HCT116 (cell line): ENCODE measurements around the gene CRISPLD2. TPM values are rescaled to one million over a fixed set of nuclear protein-coding genes. Genes with fewer than 3 reads are reported as not detected.

Experiments used
- ATAC-seq: fragments of 200-7000 bp; cut with Tn5 transposase; 2 replicates; pipeline ENCODE4 v1.9.1; 2020; ENCODE audit warnings: mild to moderate bottlenecking, moderate library complexity
- BruUV-seq: library from RNA; stranded (reverse); fragments of 400-500 nt; replicated peaks from 2 replicates; lab custom pipeline; 2021; lab: Mats Ljungman, UMichigan
- CTCF ChIA-PET: fragments of 300-600 bp; sonication (Branson Sonifier 250); formaldehyde crosslinking; loops from one replicate; lab custom pipeline; 2021; ENCODE audit warnings: antibody characterized with exemption; lab: Charles Lee
- POLR2A ChIA-PET: fragments of 300-600, 350-600 bp; sonication (Branson Sonifier 250); formaldehyde crosslinking; loops from one replicate; lab custom pipeline; 2021; ENCODE audit warnings: antibody characterized with exemption; lab: Charles Lee
- RAD21 ChIA-PET, 2 experiments: fragments of 300-600 bp; sonication (Branson Sonifier 250); formaldehyde crosslinking; loops; one replicate each; lab custom pipeline; 2023; ENCODE audit warnings: low total read pairs in 2 of 2; ENCODE audit not compliant: uncharacterized antibody in 2 of 2, unreplicated experiment in 2 of 2, low non-redundant PET in 1 of 2; lab: Charles Lee
- DNase-seq: peaks from one replicate; pipeline ENCODE4 v3.0.0-alpha.2; 2010; ENCODE audit warnings: low read depth, low spot score
- H2AFZ ChIP-seq: fragments of 200-600 bp; shearing (Covaris generic), sonication (generic); 2 replicates; pipeline ENCODE4 v1.6.1; 2017; ENCODE audit warnings: low read depth, mixed run types, mixed read lengths, antibody characterized with exemption, low read length; ENCODE audit not compliant: poor library complexity, severe bottlenecking
- H3K27ac ChIP-seq: 2 replicates; pipeline ENCODE4 v1.5.1; 2012; ENCODE audit warnings: low read depth, low read length
- H3K27me3 ChIP-seq: fragments of 200-600 bp; sonication (generic); 2 replicates; pipeline ENCODE4 v1.6.1; 2016; ENCODE audit warnings: mixed run types, low read length, mixed read lengths; ENCODE audit not compliant: insufficient read depth
- H3K36me3 ChIP-seq, 2 experiments: fragments of 200-500 bp in 1 of 2; fragments of 200-600 bp in 1 of 2; sonication (Bioruptor generic) in 1 of 2; sonication (generic) in 1 of 2; 2 replicates each; pipeline versions ENCODE4 v1.5.1 to v1.6.1; 2014 to 2016; ENCODE audit warnings: low read length in 2 of 2, inconsistent platforms in 1 of 2, mixed read lengths in 1 of 2, mixed run types in 1 of 2; ENCODE audit not compliant: insufficient read depth in 2 of 2, control insufficient read depth in 1 of 2
- H3K4me1 ChIP-seq, 2 experiments: fragments of 200-600 bp in 1 of 2; sonication (generic) in 1 of 2; 2 replicates each; pipeline versions ENCODE4 v1.5.1 to v1.6.1; 2012 to 2017; ENCODE audit warnings: low read length in 2 of 2, inconsistent platforms in 1 of 2, mild to moderate bottlenecking in 1 of 2, mixed read lengths in 1 of 2, mixed run types in 1 of 2, moderate library complexity in 1 of 2; ENCODE audit not compliant: insufficient read depth in 2 of 2, control insufficient read depth in 1 of 2
- H3K4me2 ChIP-seq: fragments of 200-600 bp; sonication (generic); 2 replicates; pipeline ENCODE4 v1.6.1; 2017; ENCODE audit warnings: mixed run types, low read length, mixed read lengths
- H3K4me3 ChIP-seq, 2 experiments: fragments of 200-600 bp in 1 of 2; sonication (generic) in 1 of 2; replicated peaks in 1 of 2; 2 replicates each; pipeline ENCODE4 v1.5.1; 2011 to 2016; ENCODE audit warnings: low read length in 2 of 2, control low read depth in 1 of 2, low read depth in 1 of 2, mild to moderate bottlenecking in 1 of 2, mixed read lengths in 1 of 2, mixed run types in 1 of 2
- H3K79me2 ChIP-seq: fragments of 200-600 bp; sonication (generic); 2 replicates; pipeline ENCODE4 v1.6.1; 2017; ENCODE audit warnings: mild to moderate bottlenecking, mixed run types, low read length, moderate library complexity, mixed read lengths; ENCODE audit not compliant: insufficient read depth
- H3K9ac ChIP-seq: fragments of 200-600 bp; sonication (generic); 2 replicates; pipeline ENCODE4 v1.6.1; 2016; ENCODE audit warnings: low read length, mixed read lengths
- H3K9me2 ChIP-seq: fragments of 200-600 bp; sonication (generic), shearing (Covaris generic); 2 replicates; pipeline ENCODE4 v1.6.1; 2017; ENCODE audit warnings: mixed run types, mild to moderate bottlenecking, moderate library complexity; ENCODE audit not compliant: insufficient read depth
- H3K9me3 ChIP-seq, 2 experiments: fragments of 200-500 bp in 1 of 2; fragments of 200-600 bp in 1 of 2; sonication (Bioruptor generic) in 1 of 2; sonication (generic) in 1 of 2; 2 replicates each; pipeline ENCODE4 v1.6.1; 2014 to 2017; ENCODE audit warnings: low read length in 2 of 2, mixed read lengths in 2 of 2, inconsistent platforms in 1 of 2, low read depth in 1 of 2, mild to moderate bottlenecking in 1 of 2, mixed run types in 1 of 2, moderate library complexity in 1 of 2; ENCODE audit not compliant: control insufficient read depth in 1 of 2, insufficient read depth in 1 of 2
- H4K20me1 ChIP-seq: fragments of 200-600 bp; sonication (generic), shearing (Covaris generic); 2 replicates; pipeline ENCODE4 v1.6.1; 2017; ENCODE audit warnings: mixed run types, mild to moderate bottlenecking, moderate library complexity; ENCODE audit not compliant: insufficient read depth
- EGR1 ChIP-seq: IDR thresholded peaks from 2 replicates; pipeline ENCODE4 v1.6.1; 2012; ENCODE audit warnings: low read depth
- ELF1 ChIP-seq: IDR thresholded peaks from 2 replicates; pipeline ENCODE4 v1.6.1; 2012; ENCODE audit warnings: low read depth, borderline replicate concordance
- EZH2phosphoT487 ChIP-seq: fragments of 200-600 bp; IDR thresholded peaks from 2 replicates; pipeline ENCODE4 v1.6.1; 2018; ENCODE audit warnings: antibody characterized with exemption, borderline replicate concordance
- FOSL1 ChIP-seq: IDR thresholded peaks from 2 replicates; pipeline ENCODE4 v1.6.1; 2012; ENCODE audit warnings: low read depth
- RAD21 ChIP-seq: IDR thresholded peaks from 2 replicates; pipeline ENCODE4 v1.6.1; 2012; ENCODE audit warnings: low read depth, mild to moderate bottlenecking
- SRF ChIP-seq: IDR thresholded peaks from 2 replicates; pipeline ENCODE4 v1.6.1; 2012; ENCODE audit warnings: low read depth
- TCF7L2 ChIP-seq: IDR thresholded peaks from 2 replicates; pipeline ENCODE4 v1.7.0; 2011; ENCODE audit warnings: borderline replicate concordance, inconsistent platforms; ENCODE audit not compliant: insufficient read depth, insufficient read length; ENCODE audit errors: extremely low read depth
- ZFX ChIP-seq: fragments of 450-650 bp; IDR thresholded peaks from 2 replicates; pipeline ENCODE4 v1.6.1; 2017
- ZNF274 ChIP-seq: fragments of 200-500 bp; sonication (Bioruptor generic); IDR thresholded peaks from 2 replicates; pipeline ENCODE4 v1.6.1; 2014; ENCODE audit warnings: mild to moderate bottlenecking, low read depth, low read length, inconsistent platforms
- intact Hi-C: fragments of 100-400 bp; cut with micrococcal nuclease; formaldehyde crosslinking; loops from 2 replicates; pipeline ENCODE4 v1.10.0; 2022
- total RNA-seq: library from RNA; stranded (reverse); gene quantifications from one replicate; pipeline ENCODE4 v1.2.1, GENCODE V29; 2021; ENCODE audit not compliant: unreplicated experiment
- TF ChIP-seq, protein P1 (sequence below): IDR thresholded peaks from 2 replicates; pipeline ENCODE4 v1.6.1; 2012; ENCODE audit warnings: low read depth
- TF ChIP-seq, protein P2 (sequence below): IDR thresholded peaks from 2 replicates; pipeline ENCODE4 v1.6.1; 2011; ENCODE audit warnings: mild to moderate bottlenecking, low read length, moderate library complexity; ENCODE audit not compliant: insufficient replicate concordance; ENCODE audit errors: extremely low read depth

Gene CRISPLD2
- total RNA-seq, 1 experiment from 2014 or later = 4.6 TPM

DNA sequence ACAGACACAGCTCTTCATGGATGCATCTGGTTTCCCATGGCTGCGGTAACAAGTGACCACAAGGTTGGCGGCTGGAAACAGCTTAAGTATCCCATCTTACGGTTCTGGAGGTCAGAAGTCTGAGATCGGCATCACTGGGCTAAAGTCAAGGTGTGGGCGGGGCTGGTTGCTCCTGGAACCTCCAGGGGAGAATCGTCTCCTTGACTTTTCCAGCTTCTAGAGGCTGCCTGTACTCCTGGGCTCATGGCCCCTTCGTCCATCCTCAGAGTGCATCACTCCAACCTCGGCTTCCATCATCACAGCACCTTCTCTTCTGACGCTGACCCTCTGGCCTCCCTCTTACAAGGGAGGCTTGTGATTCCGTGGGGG is 12.9 kb upstream of the CRISPLD2 start:
- Histone ChIP-seq H3K4me3 (peak overlapping the region in 1 of 2 experiments; percentile 30; a peak in 1 of 4 replicates), H3K4me2 (peak overlapping the region; percentile 64), H3K79me2 (no peaks in the 10 kb centered on the region), H3K4me1 (peaks cover 12 to 38% of the 10 kb centered on the region in 2 experiments), H2AFZ (peak overlapping the region; percentile 49), H3K36me3 (no peaks in the 10 kb centered on the region), H3K9ac (peak overlapping the region; percentile 19; the same call in 1 of the 2 replicates), H3K27ac (peak overlapping the region; percentile 48), H3K9me2 (no peaks in the 10 kb centered on the region)
- POLR2A ChIA-PET = interaction anchor here (1.1 kb wide), 1 partner anchor 10 kb away, joined by 3 read pairs; no protein-coding TSS in a partner anchor
- no peak for ATAC-seq
- RAD21 ChIA-PET = no interaction called here
- BruUV-seq = no TSS peak
- CTCF ChIA-PET = no interaction called here
- TF ChIP-seq ZFX (no peak), RAD21 (no peak), EGR1 (no peak), TCF7L2 (no peak), FOSL1 (no peak), EZH2phosphoT487 (no peak), ZNF274 (no peak), ELF1 (no peak), SRF (no peak)
- TF ChIP-seq, protein P1, sequence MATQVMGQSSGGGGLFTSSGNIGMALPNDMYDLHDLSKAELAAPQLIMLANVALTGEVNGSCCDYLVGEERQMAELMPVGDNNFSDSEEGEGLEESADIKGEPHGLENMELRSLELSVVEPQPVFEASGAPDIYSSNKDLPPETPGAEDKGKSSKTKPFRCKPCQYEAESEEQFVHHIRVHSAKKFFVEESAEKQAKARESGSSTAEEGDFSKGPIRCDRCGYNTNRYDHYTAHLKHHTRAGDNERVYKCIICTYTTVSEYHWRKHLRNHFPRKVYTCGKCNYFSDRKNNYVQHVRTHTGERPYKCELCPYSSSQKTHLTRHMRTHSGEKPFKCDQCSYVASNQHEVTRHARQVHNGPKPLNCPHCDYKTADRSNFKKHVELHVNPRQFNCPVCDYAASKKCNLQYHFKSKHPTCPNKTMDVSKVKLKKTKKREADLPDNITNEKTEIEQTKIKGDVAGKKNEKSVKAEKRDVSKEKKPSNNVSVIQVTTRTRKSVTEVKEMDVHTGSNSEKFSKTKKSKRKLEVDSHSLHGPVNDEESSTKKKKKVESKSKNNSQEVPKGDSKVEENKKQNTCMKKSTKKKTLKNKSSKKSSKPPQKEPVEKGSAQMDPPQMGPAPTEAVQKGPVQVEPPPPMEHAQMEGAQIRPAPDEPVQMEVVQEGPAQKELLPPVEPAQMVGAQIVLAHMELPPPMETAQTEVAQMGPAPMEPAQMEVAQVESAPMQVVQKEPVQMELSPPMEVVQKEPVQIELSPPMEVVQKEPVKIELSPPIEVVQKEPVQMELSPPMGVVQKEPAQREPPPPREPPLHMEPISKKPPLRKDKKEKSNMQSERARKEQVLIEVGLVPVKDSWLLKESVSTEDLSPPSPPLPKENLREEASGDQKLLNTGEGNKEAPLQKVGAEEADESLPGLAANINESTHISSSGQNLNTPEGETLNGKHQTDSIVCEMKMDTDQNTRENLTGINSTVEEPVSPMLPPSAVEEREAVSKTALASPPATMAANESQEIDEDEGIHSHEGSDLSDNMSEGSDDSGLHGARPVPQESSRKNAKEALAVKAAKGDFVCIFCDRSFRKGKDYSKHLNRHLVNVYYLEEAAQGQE = no peak
- TF ChIP-seq, protein P2, sequence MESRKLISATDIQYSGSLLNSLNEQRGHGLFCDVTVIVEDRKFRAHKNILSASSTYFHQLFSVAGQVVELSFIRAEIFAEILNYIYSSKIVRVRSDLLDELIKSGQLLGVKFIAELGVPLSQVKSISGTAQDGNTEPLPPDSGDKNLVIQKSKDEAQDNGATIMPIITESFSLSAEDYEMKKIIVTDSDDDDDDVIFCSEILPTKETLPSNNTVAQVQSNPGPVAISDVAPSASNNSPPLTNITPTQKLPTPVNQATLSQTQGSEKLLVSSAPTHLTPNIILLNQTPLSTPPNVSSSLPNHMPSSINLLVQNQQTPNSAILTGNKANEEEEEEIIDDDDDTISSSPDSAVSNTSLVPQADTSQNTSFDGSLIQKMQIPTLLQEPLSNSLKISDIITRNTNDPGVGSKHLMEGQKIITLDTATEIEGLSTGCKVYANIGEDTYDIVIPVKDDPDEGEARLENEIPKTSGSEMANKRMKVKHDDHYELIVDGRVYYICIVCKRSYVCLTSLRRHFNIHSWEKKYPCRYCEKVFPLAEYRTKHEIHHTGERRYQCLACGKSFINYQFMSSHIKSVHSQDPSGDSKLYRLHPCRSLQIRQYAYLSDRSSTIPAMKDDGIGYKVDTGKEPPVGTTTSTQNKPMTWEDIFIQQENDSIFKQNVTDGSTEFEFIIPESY = no peak
- TF ChIP-seq, all 23 proteins: peak for 0
- no peak for DNase-seq
- no peaks in the 10 kb centered on the region; a peak in 1 of 4 replicates for H3K9me3 ChIP-seq
- H4K20me1 ChIP-seq = no peaks in the 10 kb centered on the region
- intact Hi-C loops = no loop called here
- 0 out of 2 replicates have a peak, but pooled peaks cover 5% of the 10 kb centered on the region for H3K27me3 ChIP-seq
